Prostate gland (tissue), 2 donors: ENCODE measurements around the gene HIF1AN. TPM values are rescaled to one million over a fixed set of nuclear protein-coding genes. Genes with fewer than 3 reads are reported as not detected.
A peak's percentile ranks its signal among the peaks of the same experiment; 100 is the strongest.

Source experiments
- DNase-seq: peaks from one replicate; pipeline ENCODE4 v3.0.0-alpha.2; 2019; ENCODE audit warnings: low spot score
- H3K27ac ChIP-seq, 2 donors: fragments of 200-600 bp; sonication (generic); 2 replicates each; pipeline ENCODE4 v1.5.1; 2017 to 2019
- H3K27me3 ChIP-seq: fragments of 200-600 bp; sonication (generic); replicated peaks from 2 replicates; pipeline ENCODE4 v1.5.1; 2019; ENCODE audit not compliant: insufficient read depth
- H3K36me3 ChIP-seq, 2 donors: fragments of 200-600 bp; sonication (generic); 1 replicate in 1 of 2; 2 replicates in 1 of 2; pipeline versions ENCODE4 v1.5.1 to v1.8.1; 2017 to 2019
- H3K4me1 ChIP-seq: fragments of 200-600 bp; sonication (generic); replicated peaks from 2 replicates; pipeline ENCODE4 v1.5.1; 2019
- H3K4me3 ChIP-seq, 2 donors: fragments of 200-600 bp; sonication (generic); 2 replicates each; pipeline ENCODE4 v1.5.1; 2017 to 2019
- H3K9me3 ChIP-seq: fragments of 200-600 bp; sonication (generic); 2 replicates; pipeline ENCODE4 v1.5.1; 2017
- CTCF ChIP-seq, 4 experiments: fragments of 200-600 bp in 2 of 4; fragments of 450-650 bp in 2 of 4; sonication (generic) in 2 of 4; IDR thresholded peaks; 1 replicate in 3 of 4; 2 replicates in 1 of 4; pipeline ENCODE4 v1.5.1; 2016 to 2019; ENCODE audit warnings: antibody characterized with exemption in 4 of 4, mild to moderate bottlenecking in 2 of 4, moderate library complexity in 2 of 4
- POLR2A ChIP-seq: fragments of 450-650 bp; IDR thresholded peaks from one replicate; pipeline ENCODE4 v1.6.1; 2016; ENCODE audit warnings: antibody characterized with exemption, mild to moderate bottlenecking
- POLR2AphosphoS5 ChIP-seq: sonication (generic); formaldehyde crosslinking; IDR thresholded peaks from one replicate; pipeline ENCODE4 v1.6.1; 2017; ENCODE audit warnings: antibody characterized with exemption
- WGBS: methylation state at CpG from one replicate; pipeline ENCODE4 v1.1.5; 2018; 5-methylcytosine and 5-hydroxymethylcytosine counted together
- intact Hi-C: fragments of 100-400 bp; cut with DNase I; formaldehyde crosslinking; loops from one replicate; pipeline ENCODE4 v1.14.2; 2022
- total RNA-seq, 2 donors: library from RNA; depleted of rRNA; stranded (reverse); fragments of >200 nt; gene quantifications; one replicate each; pipeline ENCODE4 v1.1.0, GENCODE V29; 2016

HIF1AN gene
- total RNA-seq, 2 donors from 2014 or later = 10.8 to 30.2 TPM

- no peak for DNase-seq
- Histone ChIP-seq H3K4me1 (peaks cover 9% of the 10 kb centered on the region), H3K36me3 (peaks cover 0 to 5% of the 10 kb centered on the region in 2 donors), H3K27me3 (no peaks in the 10 kb centered on the region), H3K4me3 (peak overlapping the region; percentile 86 to 91), H3K27ac (peak overlapping the region; percentile 66 to 79), H3K9me3 (no peaks in the 10 kb centered on the region)
- TF ChIP-seq POLR2A = no peak
- no peak for TF ChIP-seq POLR2AphosphoS5
- no peak for TF ChIP-seq CTCF (IDR thresholded peaks at IDR 0.05)
- WGBS = 52% methylated on average over 7 of the region's 7 CpGs
- intact Hi-C loops = no loop called here
Measured at GRCh38 chr10:100528123-100528886, 7.4 kb upstream of the HIF1AN start.

DNA sequence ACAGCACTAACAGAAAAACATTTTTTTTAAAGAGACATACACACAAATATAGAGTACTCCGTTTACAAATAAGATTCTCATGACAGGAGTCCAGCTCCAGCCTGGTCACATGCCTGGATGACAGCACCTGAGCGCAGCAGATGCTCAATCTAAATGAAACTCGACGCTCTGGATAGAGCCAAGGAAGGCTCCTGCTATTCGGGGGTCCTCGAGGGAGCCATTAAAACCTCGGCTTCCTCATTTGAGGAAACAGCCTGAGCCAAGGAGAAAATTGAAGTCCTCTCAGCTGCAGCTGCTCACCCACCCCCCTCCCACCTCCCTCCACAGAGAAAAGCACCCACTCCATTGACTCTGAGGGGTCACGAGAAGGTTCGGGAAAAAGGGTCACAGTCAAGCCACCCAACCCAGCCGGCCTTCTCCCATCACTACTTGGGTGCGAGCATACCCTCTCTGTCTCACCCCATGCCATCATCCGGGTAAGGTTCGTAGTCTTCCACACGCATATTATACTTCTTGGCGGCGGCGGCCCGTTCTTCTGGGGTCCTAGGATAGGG lies 6.7 kb upstream of the HIF1AN start:
- intact Hi-C loops = no loop called here
- Histone ChIP-seq H3K27ac (peak overlapping the region; percentile 66 to 79), H3K9me3 (no peaks in the 10 kb centered on the region), H3K4me1 (peaks cover 9% of the 10 kb centered on the region), H3K36me3 (peaks cover 0 to 5% of the 10 kb centered on the region in 2 donors), H3K4me3 (peak overlapping the region; percentile 86 to 91), H3K27me3 (no peaks in the 10 kb centered on the region)
- TF ChIP-seq POLR2A = no peak
- no peak for TF ChIP-seq POLR2AphosphoS5
- TF ChIP-seq CTCF (IDR thresholded peaks at IDR 0.05) = no peak
- no peak for DNase-seq
- WGBS = under 1% methylated on average over 18 of the region's 18 CpGs

DNA sequence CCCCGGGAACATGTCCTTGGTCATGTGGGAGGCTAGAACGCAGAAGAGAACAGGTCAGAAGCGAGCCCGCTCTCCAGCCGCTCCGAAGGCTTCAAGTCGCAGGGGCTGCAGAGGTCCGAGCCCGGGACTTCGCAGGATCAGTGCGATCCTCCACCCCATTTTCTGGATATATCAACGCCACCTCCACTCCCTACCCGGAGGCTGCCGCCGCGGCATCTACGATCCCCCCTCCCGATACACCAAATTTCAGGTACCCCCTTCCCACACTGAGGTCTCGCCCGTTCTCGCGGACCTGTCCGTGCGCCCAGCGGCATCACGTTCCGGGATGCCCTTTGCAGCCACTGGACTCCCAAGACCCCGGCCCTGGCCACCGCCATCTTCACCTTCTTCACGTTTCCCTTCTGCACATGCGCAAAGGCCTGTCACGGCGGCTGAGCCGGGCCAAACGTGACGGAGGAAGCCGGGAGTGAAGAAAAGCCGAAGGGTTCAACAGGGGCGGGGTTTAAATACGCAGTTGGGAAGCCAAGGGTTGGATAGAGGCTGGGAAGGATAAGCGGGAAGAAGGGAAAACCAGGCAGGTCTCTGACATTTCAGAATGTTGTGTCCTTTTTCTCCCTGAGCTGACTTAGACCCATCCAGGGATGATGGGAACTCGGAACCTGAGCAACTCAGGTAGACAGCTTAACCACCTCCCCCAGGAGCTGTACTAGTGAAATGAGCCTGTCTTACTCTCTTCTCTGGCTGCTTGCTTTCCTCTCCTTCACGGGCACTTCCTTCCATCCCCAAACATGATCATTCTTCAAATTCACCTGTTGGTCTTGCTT lies 6.1 kb upstream of the HIF1AN start, which contains the start of gene NDUFB8:
Gene NDUFB8 (minus strand): TSS at position 397 of the 824 bp plus-strand sequence. CDS start 20 bp downstream, at position 377.
- TF ChIP-seq CTCF (IDR thresholded peaks at IDR 0.05) (peak in 1 of 4 experiments; percentile 15), POLR2AphosphoS5 (peak; percentile 95), POLR2A (peak; percentile 49)

DNA sequence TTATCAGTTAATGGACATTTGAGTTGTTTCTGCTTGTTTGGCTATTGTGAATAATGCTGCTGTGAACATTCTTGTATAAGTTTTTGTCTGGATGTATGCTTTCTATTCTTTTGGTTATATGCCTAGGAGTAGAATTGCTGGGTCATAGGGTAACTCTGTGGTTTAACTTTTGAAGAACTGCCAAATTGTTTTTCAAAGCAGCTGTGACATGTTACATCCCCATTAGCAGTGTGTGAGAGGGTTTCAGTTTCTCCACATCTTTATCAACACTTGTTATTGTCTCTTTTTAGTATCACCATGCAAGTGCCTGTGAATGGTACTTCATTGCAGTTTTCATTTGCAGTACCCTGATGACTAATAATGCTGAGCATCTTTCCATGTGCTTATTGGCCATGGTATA lies 4.0 kb upstream of the HIF1AN start:
- DNase-seq = no peak
- no peak for TF ChIP-seq POLR2AphosphoS5
- TF ChIP-seq POLR2A = no peak
- TF ChIP-seq CTCF (IDR thresholded peaks at IDR 0.05) = no peak
- intact Hi-C loops = no loop called here

More for the DNA sequence above, 6.1 kb upstream of the HIF1AN start, which contains the start of gene NDUFB8:
- no peaks in the 10 kb centered on the region for H3K27me3 ChIP-seq
- intact Hi-C loops = no loop called here
- H3K27ac ChIP-seq = peak within 1 kb of the TSS; percentile 66 to 79
- under 1% methylated on average over 43 of the region's 43 CpGs for WGBS
- H3K36me3 ChIP-seq = peaks cover 0 to 5% of the 10 kb centered on the region in 2 donors
- H3K4me1 ChIP-seq = peaks cover 9% of the 10 kb centered on the region
- peak within 1 kb of the TSS; percentile 86 to 91 for H3K4me3 ChIP-seq
- H3K9me3 ChIP-seq = no peaks in the 10 kb centered on the region
- DNase-seq = peak; percentile 82

More for the DNA sequence above, 4.0 kb upstream of the HIF1AN start:
- peaks cover 11% of the 10 kb centered on the region for H3K4me1 ChIP-seq
- no peaks in the 10 kb centered on the region for H3K9me3 ChIP-seq
- no peaks in the 10 kb centered on the region for H3K36me3 ChIP-seq
- H3K27ac ChIP-seq = no peak overlapping the region
- H3K4me3 ChIP-seq = no peak overlapping the region
- H3K27me3 ChIP-seq = no peaks in the 10 kb centered on the region
